ENCODE data around the gene TAOK2. TPM values are rescaled to one million over a fixed set of nuclear protein-coding genes. Genes with fewer than 3 reads are reported as not detected.

The TAOK2 gene
- total and polyA plus RNA-seq, 2 of the 13 experiments (the other 11 are each of a cell fraction or from before 2014, with no cell fraction given), result 17.4 to 43.2 TPM

GRCh38 chr16:29925781-29926710 is 47.6 kb upstream of the TAOK2 start, which contains the start of gene KCTD13 (continued):
- TF ChIP-seq NFATC3 (CRISPR knock-in tag; IDR thresholded peaks at IDR 0.05), result peak; percentile 86; the same call in 1 of the 2 replicates
- TF ChIP-seq RERE (CRISPR knock-in tag; IDR thresholded peaks at IDR 0.05; ENCODE audit: low read depth), result no peak
- no peak for TF ChIP-seq ZNF432 (CRISPR knock-in tag; IDR thresholded peaks at IDR 0.05; ENCODE audit: borderline replicate concordance)
- peak; percentile 97 for TF ChIP-seq ZSCAN31 (CRISPR knock-in tag; IDR thresholded peaks at IDR 0.05; ENCODE audit: low read depth)
- peak; percentile 91; the same call in 1 of the 2 replicates for TF ChIP-seq ISX (CRISPR knock-in tag; conservative IDR thresholded peaks at IDR 0.05)
- no peak for TF ChIP-seq ZFP62 (CRISPR knock-in tag; IDR thresholded peaks at IDR 0.05)
- no peak for TF ChIP-seq SMARCC2 (IDR thresholded peaks at IDR 0.05)
- TF ChIP-seq GLMP (CRISPR knock-in tag; IDR thresholded peaks at IDR 0.05; ENCODE audit: borderline replicate concordance), result no peak
- peak; percentile 69 for TF ChIP-seq ZNF263 (CRISPR knock-in tag; IDR thresholded peaks at IDR 0.05)
- TF ChIP-seq SRSF9 (IDR thresholded peaks at IDR 0.05; ENCODE audit: borderline replicate concordance, insufficient read depth, low read depth, low read length, poor library complexity, severe bottlenecking), result no peak
- no peak for TF ChIP-seq ZFP36 (IDR thresholded peaks at IDR 0.05; ENCODE audit: borderline replicate concordance, low read depth, low read length, partially characterized antibody)
- peak; percentile 84; the same call in 1 of the 2 replicates for TF ChIP-seq HOXA5 (CRISPR knock-in tag; IDR thresholded peaks at IDR 0.05)
- no peak for TF ChIP-seq PCBP2 (optimal IDR thresholded peaks at IDR 0.05; ENCODE audit: low read depth, low read length, poor library complexity, severe bottlenecking)
- TF ChIP-seq NFIC (IDR thresholded peaks at IDR 0.05; ENCODE audit: low read length), result no peak
- peak; percentile 95; the same call in 1 of the 2 replicates for TF ChIP-seq MXD3 (CRISPR knock-in tag; IDR thresholded peaks at IDR 0.05)
- TF ChIP-seq SPEN (CRISPR knock-in tag; IDR thresholded peaks at IDR 0.05; ENCODE audit: low read depth), result peak; percentile 91
- TF ChIP-seq ZBTB37 (CRISPR knock-in tag; IDR thresholded peaks at IDR 0.05), result peak; percentile 78; the same call in 1 of the 2 replicates
- no peak for TF ChIP-seq ZNF383 (CRISPR knock-in tag; IDR thresholded peaks at IDR 0.05; ENCODE audit: borderline replicate concordance)
- no peak for TF ChIP-seq THAP7 (CRISPR knock-in tag; IDR thresholded peaks at IDR 0.05)

Data from HepG2 (cell line).